ENCODE results near the gene MEIS2.

Gene MEIS2

GRCh38 chr15:36948982-36949381, 151.4 kb downstream of the MEIS2 start:
- no peaks in the 10 kb centered on the region for H3K4me1 ChIP-seq (ENCODE audit: low read depth, poor library complexity, severe bottlenecking)
- no peak for TF ChIP-seq CTCF (conservative IDR thresholded peaks at IDR 0.05; ENCODE audit: low read depth, low read length)
- no peak overlapping the region for H3K4me3 ChIP-seq (IDR thresholded peaks at IDR 0.05; ENCODE audit: insufficient read depth, low read depth, low read length)

GRCh38 chr15:36947035-36947719, 153.2 kb downstream of the MEIS2 start:
- no peaks in the 10 kb centered on the region for H3K4me1 ChIP-seq (ENCODE audit: low read depth, poor library complexity, severe bottlenecking)
- H2AFZ ChIP-seq (ENCODE audit: low read depth), result no peak overlapping the region
- no peaks in the 10 kb centered on the region for H4K20me1 ChIP-seq (ENCODE audit: insufficient read depth)
- no peak overlapping the region for H3K9ac ChIP-seq
- no peak for TF ChIP-seq CTCF (conservative IDR thresholded peaks at IDR 0.05; ENCODE audit: low read depth, low read length)
- H3K27ac ChIP-seq, result no peak overlapping the region
- H3K79me2 ChIP-seq (ENCODE audit: insufficient read depth, low read depth), result no peaks in the 10 kb centered on the region
- H3K27me3 ChIP-seq (ENCODE audit: insufficient read depth, low read depth), result no peaks in the 10 kb centered on the region
- no peak overlapping the region for H3K4me2 ChIP-seq
- H3K36me3 ChIP-seq (ENCODE audit: insufficient read depth), result no peaks in the 10 kb centered on the region
- no peak overlapping the region for H3K4me3 ChIP-seq (IDR thresholded peaks at IDR 0.05; ENCODE audit: insufficient read depth, low read depth, low read length)

More at GRCh38 chr15:36948982-36949381, 151.4 kb downstream of the MEIS2 start:
- H3K36me3 ChIP-seq (ENCODE audit: insufficient read depth), result no peaks in the 10 kb centered on the region
- no peaks in the 10 kb centered on the region for H4K20me1 ChIP-seq (ENCODE audit: insufficient read depth)
- no peak overlapping the region for H3K27ac ChIP-seq
- H3K27me3 ChIP-seq (ENCODE audit: insufficient read depth, low read depth), result no peaks in the 10 kb centered on the region
- H3K79me2 ChIP-seq (ENCODE audit: insufficient read depth, low read depth), result no peaks in the 10 kb centered on the region
- no peak overlapping the region for H3K4me2 ChIP-seq
- H3K9ac ChIP-seq, result no peak overlapping the region
- no peak overlapping the region for H2AFZ ChIP-seq (ENCODE audit: low read depth)

- Histone ChIP-seq H3K4me3 (IDR thresholded peaks at IDR 0.05; ENCODE audit: insufficient read depth, low read depth, low read length) (no peak overlapping the region), H3K4me1 (ENCODE audit: low read depth, poor library complexity, severe bottlenecking) (no peaks in the 10 kb centered on the region), H3K27me3 (ENCODE audit: insufficient read depth, low read depth) (no peaks in the 10 kb centered on the region), H4K20me1 (ENCODE audit: insufficient read depth) (no peaks in the 10 kb centered on the region), H2AFZ (ENCODE audit: low read depth) (no peak overlapping the region), H3K4me2 (no peak overlapping the region), H3K27ac (no peak overlapping the region), H3K36me3 (ENCODE audit: insufficient read depth) (no peaks in the 10 kb centered on the region), H3K79me2 (ENCODE audit: insufficient read depth, low read depth) (no peaks in the 10 kb centered on the region), H3K9ac (no peak overlapping the region)
- no peak for TF ChIP-seq CTCF (conservative IDR thresholded peaks at IDR 0.05; ENCODE audit: low read depth, low read length)
Observed at GRCh38 chr15:36944442-36944841, 155.9 kb downstream of the MEIS2 start.

GRCh38 chr15:36943508-36944361, 156.6 kb downstream of the MEIS2 start:
- Histone ChIP-seq H3K27me3 (ENCODE audit: insufficient read depth, low read depth) (no peaks in the 10 kb centered on the region), H2AFZ (ENCODE audit: low read depth) (no peak overlapping the region), H3K9ac (no peak overlapping the region), H3K79me2 (ENCODE audit: insufficient read depth, low read depth) (no peaks in the 10 kb centered on the region), H4K20me1 (ENCODE audit: insufficient read depth) (no peaks in the 10 kb centered on the region), H3K36me3 (ENCODE audit: insufficient read depth) (no peaks in the 10 kb centered on the region), H3K4me2 (no peak overlapping the region), H3K4me1 (ENCODE audit: low read depth, poor library complexity, severe bottlenecking) (no peaks in the 10 kb centered on the region), H3K27ac (no peak overlapping the region), H3K4me3 (IDR thresholded peaks at IDR 0.05; ENCODE audit: insufficient read depth, low read depth, low read length) (no peak overlapping the region)
- TF ChIP-seq CTCF (conservative IDR thresholded peaks at IDR 0.05; ENCODE audit: low read depth, low read length), result no peak

All from KMS-11 (cell line).